Measurements from ENCODE around the gene UNC45A. TPM values are rescaled to one million over a fixed set of nuclear protein-coding genes. Genes with fewer than 3 reads are reported as not detected.

The UNC45A gene, protein sequence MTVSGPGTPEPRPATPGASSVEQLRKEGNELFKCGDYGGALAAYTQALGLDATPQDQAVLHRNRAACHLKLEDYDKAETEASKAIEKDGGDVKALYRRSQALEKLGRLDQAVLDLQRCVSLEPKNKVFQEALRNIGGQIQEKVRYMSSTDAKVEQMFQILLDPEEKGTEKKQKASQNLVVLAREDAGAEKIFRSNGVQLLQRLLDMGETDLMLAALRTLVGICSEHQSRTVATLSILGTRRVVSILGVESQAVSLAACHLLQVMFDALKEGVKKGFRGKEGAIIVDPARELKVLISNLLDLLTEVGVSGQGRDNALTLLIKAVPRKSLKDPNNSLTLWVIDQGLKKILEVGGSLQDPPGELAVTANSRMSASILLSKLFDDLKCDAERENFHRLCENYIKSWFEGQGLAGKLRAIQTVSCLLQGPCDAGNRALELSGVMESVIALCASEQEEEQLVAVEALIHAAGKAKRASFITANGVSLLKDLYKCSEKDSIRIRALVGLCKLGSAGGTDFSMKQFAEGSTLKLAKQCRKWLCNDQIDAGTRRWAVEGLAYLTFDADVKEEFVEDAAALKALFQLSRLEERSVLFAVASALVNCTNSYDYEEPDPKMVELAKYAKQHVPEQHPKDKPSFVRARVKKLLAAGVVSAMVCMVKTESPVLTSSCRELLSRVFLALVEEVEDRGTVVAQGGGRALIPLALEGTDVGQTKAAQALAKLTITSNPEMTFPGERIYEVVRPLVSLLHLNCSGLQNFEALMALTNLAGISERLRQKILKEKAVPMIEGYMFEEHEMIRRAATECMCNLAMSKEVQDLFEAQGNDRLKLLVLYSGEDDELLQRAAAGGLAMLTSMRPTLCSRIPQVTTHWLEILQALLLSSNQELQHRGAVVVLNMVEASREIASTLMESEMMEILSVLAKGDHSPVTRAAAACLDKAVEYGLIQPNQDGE
- 24.5 and 36.4 TPM in 2 replicates for total RNA-seq

DNA sequence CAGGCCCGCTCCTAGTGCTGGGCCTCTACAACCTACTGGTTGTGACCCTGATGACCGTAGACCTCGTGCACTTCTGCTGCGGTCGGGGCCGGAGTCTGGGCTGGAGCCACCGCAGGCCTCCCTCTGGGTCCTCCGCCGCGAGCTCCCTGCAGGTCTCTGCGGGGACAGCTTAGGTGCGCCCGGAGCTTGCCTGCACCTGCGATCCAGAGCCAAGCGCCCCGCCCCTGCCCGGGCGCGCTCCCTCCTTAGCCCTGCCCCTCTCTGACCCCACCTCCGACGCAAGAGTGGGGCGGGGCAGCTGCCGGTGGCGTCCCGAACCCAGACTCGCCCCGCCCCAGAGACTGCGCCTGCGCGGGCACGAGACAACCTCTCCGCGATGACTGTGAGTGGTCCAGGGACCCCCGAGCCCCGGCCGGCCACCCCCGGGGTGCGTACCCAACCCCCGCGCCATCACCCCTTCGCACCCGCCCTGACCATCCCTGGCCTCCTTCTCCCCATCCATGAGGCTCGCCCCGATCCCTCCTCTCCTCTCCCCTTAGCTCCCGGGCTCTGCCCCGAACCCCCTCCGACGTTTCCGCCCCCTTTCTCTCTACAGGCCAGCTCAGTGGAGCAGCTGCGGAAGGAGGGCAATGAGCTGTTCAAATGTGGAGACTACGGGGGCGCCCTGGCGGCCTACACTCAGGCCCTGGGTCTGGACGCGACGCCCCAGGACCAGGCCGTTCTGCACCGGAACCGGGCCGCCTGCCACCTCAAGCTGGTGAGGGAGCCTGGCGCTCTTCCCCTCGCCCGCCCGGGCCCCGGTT lies at the start of gene UNC45A:
Gene UNC45A (plus strand): TSS at position 337 of the 803 bp plus-strand sequence. CDS start 40 bp downstream, at position 377.

DNA sequence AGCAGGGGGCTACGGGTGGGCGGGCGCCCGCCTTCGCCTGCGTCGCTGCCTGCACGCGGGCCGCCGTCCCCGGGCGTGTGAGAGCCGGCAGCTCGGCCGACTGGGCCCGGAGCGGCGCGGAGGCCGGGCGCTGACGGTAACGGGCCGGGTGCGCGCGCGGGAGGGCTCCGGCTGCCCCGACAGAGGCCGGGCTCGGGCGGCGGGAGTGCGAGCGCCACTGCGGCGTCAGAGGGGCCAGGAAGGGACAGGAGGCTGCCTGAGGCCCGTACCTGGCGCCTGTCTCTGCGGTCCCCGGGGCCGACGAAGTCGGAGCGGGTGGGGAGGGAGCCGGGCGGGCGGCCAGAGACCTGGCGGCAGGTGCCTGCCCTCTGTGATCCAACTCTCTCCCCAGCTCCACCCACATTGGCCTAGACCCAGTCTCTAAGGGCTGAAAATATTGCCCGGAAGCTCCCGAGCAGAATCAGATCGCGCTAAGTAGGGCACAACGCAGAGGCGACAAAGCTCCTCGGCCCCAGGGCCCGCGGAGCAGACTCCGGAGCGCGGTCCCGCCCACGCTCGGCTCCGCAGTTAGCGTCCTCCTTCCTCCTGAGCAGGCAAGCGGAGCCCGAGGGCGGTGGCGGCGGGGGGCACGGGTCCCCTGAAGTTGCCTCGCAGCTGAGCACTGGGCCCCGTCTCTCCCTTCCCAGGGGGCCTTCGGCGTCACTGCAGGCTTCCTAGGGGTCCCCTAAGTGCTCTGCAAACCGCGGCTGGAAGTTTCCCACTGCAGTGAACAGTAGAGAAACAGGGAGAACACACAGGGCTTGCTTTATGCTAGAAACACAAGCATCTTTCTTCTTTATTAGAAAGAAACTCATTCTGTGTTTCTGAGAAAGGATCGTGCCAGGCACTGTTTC lies 32.0 kb upstream of the UNC45A start, which contains the start of gene MAN2A2:
Gene MAN2A2 (plus strand): TSS at position 463 of the 893 bp plus-strand sequence. CDS start 906 bp downstream, outside the sequence.

DNA sequence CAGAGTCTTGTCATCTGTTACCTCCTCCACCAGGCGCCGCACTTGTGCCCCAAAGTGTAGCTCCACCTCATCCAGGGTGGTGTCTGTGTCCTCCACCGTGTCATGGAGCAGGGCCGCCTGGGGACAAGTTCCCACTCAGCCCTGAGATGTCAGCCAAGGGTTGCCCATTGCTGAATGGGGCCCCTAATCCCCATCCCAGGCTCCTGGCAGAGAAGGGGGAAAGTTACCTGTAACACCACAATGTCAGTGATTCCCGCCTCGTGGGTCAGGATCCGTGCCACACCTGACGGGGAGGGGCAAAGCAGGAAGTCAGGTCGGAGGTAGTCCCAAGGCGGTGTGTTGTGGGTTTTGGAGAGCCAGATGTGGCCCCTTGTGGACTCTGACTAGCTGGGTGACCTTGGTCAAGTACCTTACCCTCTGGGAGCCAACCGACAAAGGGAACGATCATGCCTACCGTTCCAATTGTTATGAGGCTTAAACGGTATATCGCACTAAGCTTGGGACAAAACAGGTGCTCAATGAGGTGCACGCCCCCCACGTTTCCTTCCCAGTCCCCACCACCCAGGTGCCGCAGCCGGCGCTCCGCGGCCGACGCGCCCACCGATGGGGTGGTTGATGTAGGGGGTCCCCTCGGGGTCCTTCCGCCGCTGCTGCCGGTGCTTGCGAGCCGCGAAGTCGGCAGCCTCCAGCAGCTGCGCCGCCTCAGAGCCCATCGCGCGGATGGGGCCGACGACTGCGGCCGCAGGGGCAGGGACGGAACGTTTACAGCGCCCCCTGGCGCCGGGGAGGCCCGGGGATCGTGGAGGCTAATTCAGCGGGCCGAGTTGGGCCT lies 3.0 kb upstream of the UNC45A start, which contains the start of gene HDDC3:
Gene HDDC3 (minus strand): TSS at position 722 of the 832 bp plus-strand sequence. CDS start 9 bp downstream, at position 713.

DNA sequence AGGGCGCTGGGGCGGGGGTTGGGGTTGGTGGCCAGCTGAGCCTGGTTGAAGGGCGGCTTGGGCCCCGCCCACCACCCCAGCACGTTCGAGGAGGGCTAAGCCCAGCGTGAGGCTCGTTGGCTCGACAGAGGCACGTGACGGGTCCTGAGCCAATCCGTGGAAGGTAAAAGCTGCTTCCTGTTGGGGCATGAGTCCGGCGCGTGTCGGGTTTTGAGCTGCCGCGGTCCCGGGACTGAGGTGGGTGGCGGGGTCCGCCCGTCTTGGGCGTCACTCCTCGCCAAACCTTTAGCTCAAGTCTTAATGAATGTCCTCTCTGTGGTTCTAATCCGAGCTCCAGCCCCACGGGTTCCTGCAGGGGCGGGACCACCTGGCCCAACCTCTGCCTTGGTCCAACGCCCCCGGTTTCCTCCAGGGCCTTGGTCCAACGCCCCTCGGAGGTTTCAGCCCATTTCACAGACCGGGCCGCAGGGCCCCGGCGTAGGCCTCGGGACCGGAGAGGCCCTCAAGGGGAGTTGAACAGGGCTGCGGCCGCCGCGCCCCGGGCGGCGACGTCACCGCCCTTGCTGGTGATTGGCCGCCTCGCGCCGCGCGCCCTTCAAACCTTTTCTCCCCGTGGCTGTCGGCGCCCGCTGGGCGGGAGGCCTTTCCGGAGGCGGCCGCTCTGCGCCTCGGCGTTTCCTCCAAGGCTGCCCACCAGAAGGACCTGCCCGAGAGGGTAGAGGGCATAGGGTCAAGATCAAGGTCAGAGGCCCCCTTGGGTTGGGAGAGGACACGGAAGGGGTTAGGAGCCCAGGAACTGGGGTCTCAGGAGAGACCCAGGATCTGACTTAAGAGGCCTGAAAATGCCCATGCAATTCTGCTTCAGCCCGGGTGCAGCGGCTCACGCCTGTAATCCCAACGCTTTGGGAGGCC lies 19.9 kb downstream of the UNC45A start, which contains the start of gene RCCD1:
Gene RCCD1 (plus strand): TSS at position 173 of the 912 bp plus-strand sequence. CDS start 1,851 bp downstream, outside the sequence.

DNA sequence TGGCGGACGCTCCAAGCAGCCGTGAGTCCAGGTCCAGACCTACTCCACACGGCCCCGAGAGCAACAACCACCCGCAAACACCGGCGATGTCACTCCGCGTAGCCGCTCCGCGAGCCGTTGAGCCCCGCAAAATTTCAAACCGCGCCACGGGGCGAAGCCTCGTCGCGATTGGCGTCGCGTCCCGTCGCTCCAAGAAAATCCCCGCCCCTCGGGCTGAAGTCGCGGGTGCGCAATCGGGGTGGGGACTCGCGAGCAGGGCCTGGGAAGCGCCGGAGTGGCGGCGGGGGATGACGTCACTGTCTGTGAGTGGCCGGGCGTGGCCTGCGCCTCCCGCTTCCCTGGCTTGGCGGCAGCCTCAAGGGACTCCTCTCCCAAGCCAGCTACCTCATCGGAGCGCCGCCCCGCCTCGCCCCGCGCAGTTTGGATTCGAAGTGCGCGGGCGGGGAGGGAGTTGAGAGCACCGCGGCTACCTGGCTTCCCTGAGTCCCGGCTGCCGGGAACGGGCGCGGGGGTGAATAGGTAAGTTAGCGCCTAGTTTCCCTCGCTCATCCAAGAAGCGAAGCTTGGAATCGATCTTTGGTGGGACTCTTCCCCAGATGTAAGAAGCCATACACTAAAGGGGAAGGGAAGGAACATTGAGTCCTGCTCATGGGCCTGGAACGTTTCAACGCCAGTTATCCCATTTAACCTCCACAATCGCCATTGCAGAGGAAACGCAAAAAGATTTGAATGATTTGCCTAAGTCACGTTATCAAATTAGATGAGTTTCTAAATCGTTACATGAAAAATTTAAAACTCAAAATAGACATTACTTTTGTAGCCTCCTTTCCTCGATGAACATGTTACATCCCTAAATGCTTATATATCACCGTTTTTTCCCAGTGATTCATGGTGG lies 59.6 kb downstream of the UNC45A start, which contains the start of gene PRC1:
Gene PRC1 (minus strand): TSS at position 119 of the 895 bp plus-strand sequence. CDS start 118 bp downstream, at position 1.

Other genes starting within 250 kb of the UNC45A start
- 0.23 and 1.8 TPM in 2 replicates for gene BLM, start 217.9 kb upstream of the UNC45A start, total RNA-seq
- gene FURIN, start 66.7 kb upstream of the UNC45A start, total RNA-seq, result 28.6 and 51.8 TPM in 2 replicates
- 26.6 and 30.5 TPM in 2 replicates for gene FES, start 50.8 kb upstream of the UNC45A start, total RNA-seq
- gene MAN2A2, start 32.0 kb upstream of the UNC45A start, total RNA-seq, result 7.5 and 11.1 TPM in 2 replicates
- 8.8 and 9.3 TPM in 2 replicates for gene HDDC3, start 2.7 kb upstream of the UNC45A start, total RNA-seq
- 7.4 and 16.3 TPM in 2 replicates for gene RCCD1, start 19.6 kb downstream of the UNC45A start, total RNA-seq
- 8.3 and 12.8 TPM in 2 replicates for gene PRC1, start 59.2 kb downstream of the UNC45A start, total RNA-seq
- 5.6 and 13.1 TPM in 2 replicates for gene VPS33B, start 87.3 kb downstream of the UNC45A start, total RNA-seq
- gene SV2B, start 165.0 kb downstream of the UNC45A start, total RNA-seq, result not detected in 2 replicates